Ishikawa (cell line): Measurements from ENCODE around the gene IQUB.

Experiments used
- CEBPB ChIP-seq: IDR thresholded peaks from 2 replicates; pipeline ENCODE4 v1.6.1; 2012
- CREB1 ChIP-seq: IDR thresholded peaks from 2 replicates; pipeline ENCODE4 v1.6.1; 2012; ENCODE audit warnings: low read depth
- EGR1 ChIP-seq: IDR thresholded peaks from 2 replicates; pipeline ENCODE4 v1.6.1; 2012
- EP300 ChIP-seq: IDR thresholded peaks from 2 replicates; pipeline ENCODE4 v1.6.1; 2012; ENCODE audit warnings: borderline replicate concordance
- FOXM1 ChIP-seq: IDR thresholded peaks from 2 replicates; pipeline ENCODE4 v1.6.1; 2012; ENCODE audit warnings: low read depth, borderline replicate concordance
- NFIC ChIP-seq: IDR thresholded peaks from 2 replicates; pipeline ENCODE4 v1.6.1; 2012
- RAD21 ChIP-seq: IDR thresholded peaks from 2 replicates; pipeline ENCODE4 v1.6.1; 2012; ENCODE audit warnings: low read depth
- TAF1 ChIP-seq: IDR thresholded peaks from 2 replicates; pipeline ENCODE4 v1.6.1; 2012; ENCODE audit warnings: low read depth, mild to moderate bottlenecking
- TCF12 ChIP-seq: IDR thresholded peaks from 2 replicates; pipeline ENCODE4 v1.6.1; 2012; ENCODE audit warnings: low read depth
- TEAD4 ChIP-seq: IDR thresholded peaks from 2 replicates; pipeline ENCODE4 v1.6.1; 2012
- YY1 ChIP-seq: IDR thresholded peaks from 2 replicates; pipeline ENCODE4 v1.6.1; 2012; ENCODE audit warnings: low read depth
- ZBTB7A ChIP-seq: IDR thresholded peaks from 2 replicates; pipeline ENCODE4 v1.6.1; 2012; ENCODE audit warnings: low read depth
- TF ChIP-seq, protein P1 (sequence below): IDR thresholded peaks from 2 replicates; pipeline ENCODE4 v1.6.1; 2012
- TF ChIP-seq, protein P2 (sequence below): IDR thresholded peaks from 2 replicates; pipeline ENCODE4 v1.6.1; 2012
- TF ChIP-seq, protein P3 (sequence below): IDR thresholded peaks from 2 replicates; pipeline ENCODE4 v1.6.1; 2012; ENCODE audit warnings: low read depth, mild to moderate bottlenecking

IQUB gene

DNA sequence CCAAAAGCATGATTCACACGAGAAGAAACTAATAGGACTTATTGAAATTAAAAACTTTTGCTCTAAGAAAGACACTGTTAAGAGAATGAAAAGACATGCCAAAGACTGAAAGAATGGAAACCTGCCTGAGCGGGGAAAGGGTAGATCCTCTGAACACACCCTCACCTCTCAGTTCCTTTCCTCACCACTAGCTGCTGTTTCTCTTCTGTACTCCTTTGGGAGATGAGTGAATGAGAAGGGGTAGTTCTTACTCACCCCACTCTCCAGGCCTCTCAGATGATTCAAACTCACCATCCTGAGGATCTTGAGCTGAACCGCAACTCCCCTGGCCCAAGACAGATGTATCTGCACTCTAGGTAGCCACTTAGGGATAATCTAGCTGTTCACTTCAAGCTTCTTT, 41.9 kb downstream of the IQUB start:
- TF ChIP-seq ZBTB7A: no peak

DNA sequence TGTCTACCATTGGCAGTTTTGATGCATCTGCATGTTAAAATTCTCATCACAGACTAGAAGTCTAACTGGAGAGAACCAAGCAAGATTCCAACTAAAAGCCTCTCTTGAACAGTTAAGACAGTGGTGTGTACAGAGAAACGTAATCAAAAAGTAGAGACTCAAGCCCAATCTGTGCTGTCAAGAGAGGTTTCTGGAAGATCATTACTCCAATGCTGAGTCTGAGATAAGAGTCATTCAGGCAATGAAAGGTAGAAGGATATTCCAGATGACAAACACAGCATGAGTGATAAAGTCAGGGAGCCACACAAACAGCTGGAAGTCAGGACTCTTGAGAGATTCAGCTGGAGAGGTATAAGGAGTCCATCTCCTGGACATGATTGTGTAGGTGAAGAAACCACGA, 48.7 kb downstream of the IQUB start:
- TF ChIP-seq EP300 (no peak), CEBPB (no peak), CREB1 (no peak), TCF12 (no peak), TEAD4 (no peak), EGR1 (no peak), RAD21 (no peak), NFIC (no peak), YY1 (no peak), ZBTB7A (no peak), TAF1 (no peak), FOXM1 (no peak)
- TF ChIP-seq, protein P1, sequence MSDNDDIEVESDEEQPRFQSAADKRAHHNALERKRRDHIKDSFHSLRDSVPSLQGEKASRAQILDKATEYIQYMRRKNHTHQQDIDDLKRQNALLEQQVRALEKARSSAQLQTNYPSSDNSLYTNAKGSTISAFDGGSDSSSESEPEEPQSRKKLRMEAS: no peak
- TF ChIP-seq, protein P2, sequence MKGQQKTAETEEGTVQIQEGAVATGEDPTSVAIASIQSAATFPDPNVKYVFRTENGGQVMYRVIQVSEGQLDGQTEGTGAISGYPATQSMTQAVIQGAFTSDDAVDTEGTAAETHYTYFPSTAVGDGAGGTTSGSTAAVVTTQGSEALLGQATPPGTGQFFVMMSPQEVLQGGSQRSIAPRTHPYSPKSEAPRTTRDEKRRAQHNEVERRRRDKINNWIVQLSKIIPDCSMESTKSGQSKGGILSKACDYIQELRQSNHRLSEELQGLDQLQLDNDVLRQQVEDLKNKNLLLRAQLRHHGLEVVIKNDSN: no peak
- TF ChIP-seq, protein P3, sequence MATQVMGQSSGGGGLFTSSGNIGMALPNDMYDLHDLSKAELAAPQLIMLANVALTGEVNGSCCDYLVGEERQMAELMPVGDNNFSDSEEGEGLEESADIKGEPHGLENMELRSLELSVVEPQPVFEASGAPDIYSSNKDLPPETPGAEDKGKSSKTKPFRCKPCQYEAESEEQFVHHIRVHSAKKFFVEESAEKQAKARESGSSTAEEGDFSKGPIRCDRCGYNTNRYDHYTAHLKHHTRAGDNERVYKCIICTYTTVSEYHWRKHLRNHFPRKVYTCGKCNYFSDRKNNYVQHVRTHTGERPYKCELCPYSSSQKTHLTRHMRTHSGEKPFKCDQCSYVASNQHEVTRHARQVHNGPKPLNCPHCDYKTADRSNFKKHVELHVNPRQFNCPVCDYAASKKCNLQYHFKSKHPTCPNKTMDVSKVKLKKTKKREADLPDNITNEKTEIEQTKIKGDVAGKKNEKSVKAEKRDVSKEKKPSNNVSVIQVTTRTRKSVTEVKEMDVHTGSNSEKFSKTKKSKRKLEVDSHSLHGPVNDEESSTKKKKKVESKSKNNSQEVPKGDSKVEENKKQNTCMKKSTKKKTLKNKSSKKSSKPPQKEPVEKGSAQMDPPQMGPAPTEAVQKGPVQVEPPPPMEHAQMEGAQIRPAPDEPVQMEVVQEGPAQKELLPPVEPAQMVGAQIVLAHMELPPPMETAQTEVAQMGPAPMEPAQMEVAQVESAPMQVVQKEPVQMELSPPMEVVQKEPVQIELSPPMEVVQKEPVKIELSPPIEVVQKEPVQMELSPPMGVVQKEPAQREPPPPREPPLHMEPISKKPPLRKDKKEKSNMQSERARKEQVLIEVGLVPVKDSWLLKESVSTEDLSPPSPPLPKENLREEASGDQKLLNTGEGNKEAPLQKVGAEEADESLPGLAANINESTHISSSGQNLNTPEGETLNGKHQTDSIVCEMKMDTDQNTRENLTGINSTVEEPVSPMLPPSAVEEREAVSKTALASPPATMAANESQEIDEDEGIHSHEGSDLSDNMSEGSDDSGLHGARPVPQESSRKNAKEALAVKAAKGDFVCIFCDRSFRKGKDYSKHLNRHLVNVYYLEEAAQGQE: no peak

DNA sequence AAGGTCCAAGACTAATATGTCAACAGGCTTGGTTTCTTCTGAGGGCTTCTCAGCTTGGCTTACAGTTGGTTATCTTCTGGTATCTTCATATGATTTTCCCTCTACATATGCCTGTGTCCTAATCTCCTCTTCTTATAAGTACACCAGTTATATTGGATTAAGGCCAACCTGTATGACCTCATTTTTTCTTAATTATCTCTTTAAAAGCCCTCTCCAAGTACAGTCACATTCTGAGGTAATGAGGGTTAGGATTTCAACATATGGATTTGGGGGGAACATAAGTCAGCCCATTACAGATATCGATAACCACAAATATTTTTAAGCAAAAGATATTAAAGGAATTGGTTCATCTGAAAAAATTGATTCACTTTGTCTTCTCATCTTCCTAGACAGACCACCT, 49.2 kb downstream of the IQUB start:
- TF ChIP-seq NFIC: no peak
- TF ChIP-seq CEBPB: no peak

DNA sequence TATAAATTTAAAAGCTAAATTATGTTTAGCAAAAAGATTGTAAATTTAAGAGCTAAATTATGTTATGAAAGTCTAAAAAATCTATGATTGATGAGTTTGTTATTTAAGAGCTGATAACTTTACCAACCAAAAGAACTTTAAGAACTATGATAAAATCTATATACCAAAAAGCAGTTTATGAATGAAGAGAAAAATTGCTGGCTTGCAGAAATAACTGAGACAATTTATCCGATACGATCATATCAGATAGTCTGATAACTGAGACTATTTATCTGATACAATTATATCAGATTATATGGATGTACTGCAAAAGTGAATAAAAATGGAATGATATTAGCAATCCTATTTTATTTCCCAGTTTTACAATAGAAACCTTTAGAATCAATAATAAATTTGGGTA, 50.2 kb downstream of the IQUB start:
- TF ChIP-seq, protein P3: no peak
- TF ChIP-seq, protein P2: no peak
- TF ChIP-seq NFIC (no peak), TEAD4 (no peak), ZBTB7A (no peak), RAD21 (no peak), CEBPB (no peak), TCF12 (no peak)
- TF ChIP-seq, protein P1: no peak

DNA sequence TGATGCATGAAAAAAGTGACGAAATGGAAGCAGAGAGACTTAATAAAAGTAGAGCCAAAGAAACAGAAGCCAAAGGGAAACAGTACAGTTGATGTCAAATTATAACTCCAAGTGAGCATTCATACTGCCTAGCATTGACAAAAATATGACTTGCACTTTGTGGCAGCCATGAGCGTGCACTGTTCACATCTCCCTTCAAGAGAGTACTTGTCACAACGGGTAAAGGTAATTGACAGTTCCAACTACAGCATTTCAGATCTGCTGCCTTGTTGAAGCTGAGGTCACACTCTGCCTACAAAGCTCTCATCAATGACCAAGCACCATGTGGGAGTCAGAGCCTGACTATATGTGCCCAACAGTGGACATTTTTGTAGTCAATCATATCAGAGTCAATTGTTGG, 54.3 kb downstream of the IQUB start:
- TF ChIP-seq, protein P1: no peak
- TF ChIP-seq, protein P3: no peak
- TF ChIP-seq EP300 (no peak), CEBPB (no peak), RAD21 (no peak), TAF1 (no peak), TCF12 (no peak)
- TF ChIP-seq, protein P2: no peak
